Calu3 (cell line): ENCODE data around the gene S100A7A. TPM values are rescaled to one million over a fixed set of nuclear protein-coding genes. Genes with fewer than 3 reads are reported as not detected.
A peak's percentile ranks its signal among the peaks of the same experiment; 100 is the strongest.

Experiments used
- BruUV-seq: library from RNA; stranded (reverse); fragments of 400-500 nt; replicated peaks from 2 replicates; lab custom pipeline; 2021; lab: Mats Ljungman, UMichigan
- CTCF ChIA-PET: fragments of 300-600 bp; sonication (Branson Sonifier 250); formaldehyde crosslinking; loops from one replicate; lab custom pipeline; 2022; ENCODE audit warnings: antibody characterized with exemption; lab: Charles Lee
- DNase-seq: peaks from one replicate; pipeline ENCODE4 v3.0.0; 2022
- H3K27ac Mint-ChIP-seq: one replicate; pipeline ENCODE4 v1.8.0; 2022; ENCODE audit warnings: mixed read lengths; ENCODE audit not compliant: unreplicated experiment
- H3K27me3 Mint-ChIP-seq: one replicate; pipeline ENCODE4 v1.8.0; 2022; ENCODE audit warnings: mixed read lengths; ENCODE audit not compliant: unreplicated experiment
- H3K36me3 Mint-ChIP-seq: one replicate; pipeline ENCODE4 v1.8.0; 2022; ENCODE audit warnings: mild to moderate bottlenecking, moderate library complexity, mixed read lengths; ENCODE audit not compliant: insufficient read depth, unreplicated experiment
- H3K4me1 Mint-ChIP-seq: one replicate; pipeline ENCODE4 v1.8.0; 2022; ENCODE audit warnings: mild to moderate bottlenecking, low read depth, mixed read lengths; ENCODE audit not compliant: unreplicated experiment
- H3K4me3 Mint-ChIP-seq: one replicate; pipeline ENCODE4 v1.8.0; 2022; ENCODE audit warnings: mild to moderate bottlenecking, low read depth, moderate library complexity, mixed read lengths; ENCODE audit not compliant: unreplicated experiment
- H3K9me3 Mint-ChIP-seq: one replicate; pipeline ENCODE4 v1.8.0; 2022; ENCODE audit warnings: low read depth, mixed read lengths; ENCODE audit not compliant: unreplicated experiment
- intact Hi-C: fragments of 100-400 bp; cut with micrococcal nuclease; formaldehyde crosslinking; loops from one replicate; pipeline ENCODE4 v1.10.0; 2022; ENCODE audit not compliant: unreplicated experiment
- total RNA-seq: library from RNA; stranded (reverse); gene quantifications from 2 replicates; pipeline ENCODE4 v1.2.3, GENCODE V29; 2022
- TF ChIP-seq, protein P1 (sequence below): fragments of 200-600 bp; IDR thresholded peaks from one replicate; pipeline ENCODE4 v1.8.0; 2022; ENCODE audit warnings: antibody characterized with exemption; ENCODE audit not compliant: unreplicated experiment

S100A7A gene
- total RNA-seq, 1 experiment from 2014 or later: not detected

- no TSS peak for BruUV-seq
- TF ChIP-seq, protein P1, sequence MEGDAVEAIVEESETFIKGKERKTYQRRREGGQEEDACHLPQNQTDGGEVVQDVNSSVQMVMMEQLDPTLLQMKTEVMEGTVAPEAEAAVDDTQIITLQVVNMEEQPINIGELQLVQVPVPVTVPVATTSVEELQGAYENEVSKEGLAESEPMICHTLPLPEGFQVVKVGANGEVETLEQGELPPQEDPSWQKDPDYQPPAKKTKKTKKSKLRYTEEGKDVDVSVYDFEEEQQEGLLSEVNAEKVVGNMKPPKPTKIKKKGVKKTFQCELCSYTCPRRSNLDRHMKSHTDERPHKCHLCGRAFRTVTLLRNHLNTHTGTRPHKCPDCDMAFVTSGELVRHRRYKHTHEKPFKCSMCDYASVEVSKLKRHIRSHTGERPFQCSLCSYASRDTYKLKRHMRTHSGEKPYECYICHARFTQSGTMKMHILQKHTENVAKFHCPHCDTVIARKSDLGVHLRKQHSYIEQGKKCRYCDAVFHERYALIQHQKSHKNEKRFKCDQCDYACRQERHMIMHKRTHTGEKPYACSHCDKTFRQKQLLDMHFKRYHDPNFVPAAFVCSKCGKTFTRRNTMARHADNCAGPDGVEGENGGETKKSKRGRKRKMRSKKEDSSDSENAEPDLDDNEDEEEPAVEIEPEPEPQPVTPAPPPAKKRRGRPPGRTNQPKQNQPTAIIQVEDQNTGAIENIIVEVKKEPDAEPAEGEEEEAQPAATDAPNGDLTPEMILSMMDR: no peak
- no peak for DNase-seq
- Mint-ChIP-seq H3K4me3 (no peak overlapping the region), H3K9me3 (no peaks in the 10 kb centered on the region), H3K27me3 (peaks cover 69% of the 10 kb centered on the region), H3K27ac (no peak overlapping the region), H3K36me3 (no peaks in the 10 kb centered on the region), H3K4me1 (no peaks in the 10 kb centered on the region)
- CTCF ChIA-PET: no interaction called here
- intact Hi-C loops: no loop called here
Observed at GRCh38 chr1:153371231-153371630, 45.1 kb upstream of the S100A7A start.

DNA sequence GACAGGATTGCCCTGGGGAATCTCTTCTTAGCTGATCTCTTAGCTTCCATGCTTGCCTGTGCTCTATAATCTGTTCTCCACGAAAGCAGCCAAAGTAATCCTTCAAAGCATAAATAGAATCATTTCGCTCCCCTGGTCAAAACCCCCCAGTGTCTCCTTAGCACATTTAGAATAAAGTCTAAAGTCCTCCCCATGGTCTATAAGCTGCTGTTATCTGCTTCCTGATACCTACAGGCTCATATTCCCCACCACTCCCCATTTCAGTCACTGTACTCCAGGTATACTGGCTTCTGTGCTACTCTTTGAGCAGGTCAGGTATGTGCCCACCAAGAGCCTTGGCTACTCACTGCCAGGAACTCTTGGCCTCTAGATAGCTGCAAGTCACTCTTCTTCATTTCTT is 43.7 kb upstream of the S100A7A start:
- TF ChIP-seq, protein P1: no peak
- intact Hi-C loops: no loop called here
- no peak for DNase-seq
- peaks cover 69% of the 10 kb centered on the region for H3K27me3 Mint-ChIP-seq
- H3K9me3 Mint-ChIP-seq: no peaks in the 10 kb centered on the region
- no peak overlapping the region for H3K4me3 Mint-ChIP-seq
- no TSS peak for BruUV-seq
- no peak overlapping the region for H3K27ac Mint-ChIP-seq
- no peaks in the 10 kb centered on the region for H3K36me3 Mint-ChIP-seq
- CTCF ChIA-PET: interaction anchor here (0.6 kb wide), 1 partner anchor 265 kb away, joined by 3 read pairs; no protein-coding TSS in a partner anchor
- no peaks in the 10 kb centered on the region for H3K4me1 Mint-ChIP-seq

- CTCF ChIA-PET: no interaction called here
- Mint-ChIP-seq H3K4me3 (no peak overlapping the region), H3K27ac (no peak overlapping the region), H3K4me1 (no peaks in the 10 kb centered on the region), H3K9me3 (no peaks in the 10 kb centered on the region), H3K27me3 (peaks cover 70% of the 10 kb centered on the region), H3K36me3 (no peaks in the 10 kb centered on the region)
- no peak for DNase-seq
- TF ChIP-seq, protein P1: no peak
- intact Hi-C loops: no loop called here
- BruUV-seq: no TSS peak
Observed at GRCh38 chr1:153374071-153374470, 42.2 kb upstream of the S100A7A start.

GRCh38 chr1:153375511-153375910 is 40.8 kb upstream of the S100A7A start, which contains the start of gene S100A12:
S100A12 (minus strand) TSS chr1:153375621; CDS start chr1:153374592, 1,029 bp downstream.
- Mint-ChIP-seq H3K27me3 (peaks cover 57% of the 10 kb centered on the region), H3K4me3 (no peak within 1 kb of the TSS), H3K9me3 (no peaks in the 10 kb centered on the region), H3K4me1 (no peaks in the 10 kb centered on the region), H3K27ac (no peak within 1 kb of the TSS), H3K36me3 (no peaks in the 10 kb centered on the region)
- BruUV-seq: no TSS peak
- intact Hi-C loops: no loop called here
- CTCF ChIA-PET: interaction anchor here (0.7 to 1.1 kb wide), 3 partner anchors 18 to 1028 kb away, joined by 3 to 5 read pairs (median 4); partner anchors contain the start of gene S100A9
- TF ChIP-seq, protein P1: no peak
- peak; percentile 43 for DNase-seq
